Measurements from ENCODE around the gene HEXA. TPM values are rescaled to one million over a fixed set of nuclear protein-coding genes. Genes with fewer than 3 reads are reported as not detected.
A peak's percentile ranks its signal among the peaks of the same experiment; 100 is the strongest.
"Not testable (repeated sequence)": the region's sequence is repeated elsewhere in the genome, so short reads cannot be mapped to it uniquely, and the experiment has no call there.

HEXA gene
- total RNA-seq, 1 donor = 122 TPM

GRCh38 chr15:72387741-72388140 lies 11.9 kb upstream of the HEXA start:
- Histone ChIP-seq H3K79me2 (ENCODE audit: insufficient read depth, low read length) (no peaks in the 10 kb centered on the region), H2AFZ (ENCODE audit: low read length) (no peak overlapping the region), H4K20me1 (ENCODE audit: insufficient read depth, low read length) (no peaks in the 10 kb centered on the region), H3K4me3 (ENCODE audit: insufficient read depth, low read length) (no peak overlapping the region), H3K9me3 (ENCODE audit: low read depth, low read length) (no peaks in the 10 kb centered on the region), H3K36me3 (ENCODE audit: insufficient read depth, low read length) (no peaks in the 10 kb centered on the region), H3K4me1 (ENCODE audit: insufficient read depth, low read length) (no peaks in the 10 kb centered on the region), H3K27me3 (ENCODE audit: insufficient read depth, low read length) (peaks cover 26% of the 10 kb centered on the region), H3K27ac (ENCODE audit: low read depth, low read length) (no peak overlapping the region), H3K4me2 (ENCODE audit: insufficient read depth, low read length) (no peak overlapping the region)
- DNase-seq (ENCODE audit: insufficient read length, low spot score, missing footprints) = no peak
- TF ChIP-seq CTCF (IDR thresholded peaks at IDR 0.05; ENCODE audit: extremely low read depth, low read depth, low read length) = no peak

DNA sequence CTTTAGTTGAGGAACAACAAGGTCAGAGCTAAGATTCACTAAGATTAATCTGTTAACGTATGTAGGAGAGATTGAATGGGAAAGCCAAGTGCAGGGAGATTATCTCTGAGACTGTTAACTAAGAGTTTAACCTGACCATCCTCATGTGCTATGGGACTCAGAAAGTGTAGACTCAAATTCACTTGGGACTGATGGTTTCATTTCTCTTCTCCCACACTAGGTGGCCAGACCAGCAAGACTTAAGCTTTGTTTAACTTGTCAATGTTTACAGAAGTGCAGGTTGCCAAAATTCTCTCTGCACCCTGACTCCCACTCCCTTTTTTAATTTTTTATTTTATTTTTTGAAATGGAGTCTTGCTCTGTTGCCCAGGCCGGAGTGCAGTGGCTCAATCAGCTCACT lies 6.3 kb upstream of the HEXA start:
- H3K4me1 ChIP-seq (ENCODE audit: insufficient read depth, low read length) = no peaks in the 10 kb centered on the region
- H3K36me3 ChIP-seq (ENCODE audit: insufficient read depth, low read length) = no peaks in the 10 kb centered on the region
- H3K79me2 ChIP-seq (ENCODE audit: insufficient read depth, low read length) = no peaks in the 10 kb centered on the region
- H3K27me3 ChIP-seq (ENCODE audit: insufficient read depth, low read length) = peaks cover 36% of the 10 kb centered on the region
- no peaks in the 10 kb centered on the region for H3K9me3 ChIP-seq (ENCODE audit: low read depth, low read length)
- H3K4me2 ChIP-seq (ENCODE audit: insufficient read depth, low read length) = no peak overlapping the region
- H3K27ac ChIP-seq (ENCODE audit: low read depth, low read length) = no peak overlapping the region
- no peak overlapping the region for H3K4me3 ChIP-seq (ENCODE audit: insufficient read depth, low read length)
- H4K20me1 ChIP-seq (ENCODE audit: insufficient read depth, low read length) = no peaks in the 10 kb centered on the region
- H2AFZ ChIP-seq (ENCODE audit: low read length) = no peak overlapping the region
- DNase-seq (ENCODE audit: insufficient read length, low spot score, missing footprints) = peak; percentile 72
- TF ChIP-seq CTCF (IDR thresholded peaks at IDR 0.05; ENCODE audit: extremely low read depth, low read depth, low read length) = peak; percentile 22

- H4K20me1 ChIP-seq (ENCODE audit: insufficient read depth, low read length) = no peaks in the 10 kb centered on the region
- H3K4me1 ChIP-seq (ENCODE audit: insufficient read depth, low read length) = peaks cover 8% of the 10 kb centered on the region
- H3K4me2 ChIP-seq (ENCODE audit: insufficient read depth, low read length) = no peak overlapping the region
- no peak overlapping the region for H3K4me3 ChIP-seq (ENCODE audit: insufficient read depth, low read length)
- no peak overlapping the region for H2AFZ ChIP-seq (ENCODE audit: low read length)
- H3K27me3 ChIP-seq (ENCODE audit: insufficient read depth, low read length) = peaks cover 36% of the 10 kb centered on the region
- no peaks in the 10 kb centered on the region for H3K9me3 ChIP-seq (ENCODE audit: low read depth, low read length)
- no peaks in the 10 kb centered on the region for H3K36me3 ChIP-seq (ENCODE audit: insufficient read depth, low read length)
- H3K27ac ChIP-seq (ENCODE audit: low read depth, low read length) = no peak overlapping the region
- peaks cover 9% of the 10 kb centered on the region for H3K79me2 ChIP-seq (ENCODE audit: insufficient read depth, low read length)
- no peak for DNase-seq (ENCODE audit: insufficient read length, low spot score, missing footprints)
- no peak for TF ChIP-seq CTCF (IDR thresholded peaks at IDR 0.05; ENCODE audit: extremely low read depth, low read depth, low read length)
Observed at GRCh38 chr15:72380743-72381142, 4.9 kb upstream of the HEXA start.

- Histone ChIP-seq H3K27ac (ENCODE audit: low read depth, low read length) (no peak overlapping the region), H3K79me2 (ENCODE audit: insufficient read depth, low read length) (peaks cover 17% of the 10 kb centered on the region), H2AFZ (ENCODE audit: low read length) (no peak overlapping the region), H3K4me2 (ENCODE audit: insufficient read depth, low read length) (no peak overlapping the region), H3K36me3 (ENCODE audit: insufficient read depth, low read length) (no peaks in the 10 kb centered on the region), H3K4me1 (ENCODE audit: insufficient read depth, low read length) (peaks cover 10% of the 10 kb centered on the region), H4K20me1 (ENCODE audit: insufficient read depth, low read length) (no peaks in the 10 kb centered on the region), H3K9me3 (ENCODE audit: low read depth, low read length) (no peaks in the 10 kb centered on the region), H3K27me3 (ENCODE audit: insufficient read depth, low read length) (peaks cover 29% of the 10 kb centered on the region), H3K4me3 (ENCODE audit: insufficient read depth, low read length) (no peak overlapping the region)
- TF ChIP-seq CTCF (IDR thresholded peaks at IDR 0.05; ENCODE audit: extremely low read depth, low read depth, low read length) = no peak
- peak; percentile 25 for DNase-seq (ENCODE audit: insufficient read length, low spot score, missing footprints)
Observed at GRCh38 chr15:72379856-72380430, 4.1 kb upstream of the HEXA start.

DNA sequence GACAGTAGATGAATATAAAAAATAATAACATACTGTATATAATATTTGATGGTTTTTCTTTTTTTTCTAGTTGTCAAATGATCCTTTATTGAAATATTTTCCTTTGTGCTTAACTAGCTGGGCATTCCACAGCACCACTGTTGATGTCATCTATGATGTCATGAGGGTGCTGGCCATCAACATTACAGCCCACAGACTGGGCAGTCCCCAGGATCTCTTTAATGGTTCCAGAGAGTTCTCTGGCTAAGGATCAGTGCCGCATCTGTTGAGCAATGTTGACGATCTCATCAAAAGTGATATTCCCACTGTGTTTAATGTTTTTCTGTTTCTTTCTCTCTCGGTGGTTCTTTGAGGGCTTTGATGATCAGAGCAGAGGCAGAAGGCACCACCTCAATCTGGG lies 3.3 kb upstream of the HEXA start:
- not testable (repeated sequence) for H3K27ac ChIP-seq (ENCODE audit: low read depth, low read length); H3K36me3 ChIP-seq (ENCODE audit: insufficient read depth, low read length); H4K20me1 ChIP-seq (ENCODE audit: insufficient read depth, low read length); H3K4me2 ChIP-seq (ENCODE audit: insufficient read depth, low read length); DNase-seq (ENCODE audit: insufficient read length, low spot score, missing footprints); H3K4me3 ChIP-seq (ENCODE audit: insufficient read depth, low read length); H2AFZ ChIP-seq (ENCODE audit: low read length); H3K9me3 ChIP-seq (ENCODE audit: low read depth, low read length)
- peaks cover 21% of the 10 kb centered on the region for H3K27me3 ChIP-seq (ENCODE audit: insufficient read depth, low read length)
- H3K79me2 ChIP-seq (ENCODE audit: insufficient read depth, low read length) = peaks cover 25% of the 10 kb centered on the region
- H3K4me1 ChIP-seq (ENCODE audit: insufficient read depth, low read length) = peaks cover 17% of the 10 kb centered on the region
